Tibial artery (tissue), 4 donors: ENCODE results near the gene ALPG.

Experiments used
- DNase-seq, 2 donors: peaks; one replicate each; pipeline ENCODE4 v3.0.0-alpha.2; 2019
- H3K27ac ChIP-seq, 2 donors: fragments of 200-600 bp; sonication (generic) in 1 of 2; 1 replicate in 1 of 2; 2 replicates in 1 of 2; pipeline ENCODE4 v1.5.1; 2018 to 2019; ENCODE audit warnings: mild to moderate bottlenecking in 1 of 2
- H3K27me3 ChIP-seq, 2 donors: fragments of 200-600 bp; sonication (generic) in 1 of 2; one replicate each; pipeline versions ENCODE4 v1.5.1 to v1.6.0; 2016 to 2019
- H3K36me3 ChIP-seq, 3 donors: fragments of 200-600 bp; sonication (generic) in 2 of 3; one replicate each; pipeline ENCODE4 v1.5.1; 2016 to 2019; ENCODE audit warnings: mild to moderate bottlenecking in 2 of 3
- H3K4me1 ChIP-seq, 4 donors: fragments of 200-600 bp; sonication (generic) in 2 of 4; 1 replicate in 3 of 4; 2 replicates in 1 of 4; pipeline ENCODE4 v1.5.1; 2016 to 2019
- H3K4me3 ChIP-seq, 2 donors: fragments of 200-600 bp; sonication (generic) in 1 of 2; 1 replicate in 1 of 2; 2 replicates in 1 of 2; pipeline ENCODE4 v1.5.1; 2018 to 2019; ENCODE audit warnings: mild to moderate bottlenecking in 2 of 2
- H3K9me3 ChIP-seq, 3 donors: fragments of 200-600 bp; sonication (generic) in 1 of 3; one replicate each; pipeline ENCODE4 v1.5.1; 2016 to 2019
- CTCF ChIP-seq, 2 experiments: fragments of 200-600 bp in 1 of 2; fragments of 450-650 bp in 1 of 2; IDR thresholded peaks; one replicate each; pipeline ENCODE4 v1.5.1; 2017 to 2019; ENCODE audit warnings: antibody characterized with exemption in 2 of 2, mild to moderate bottlenecking in 1 of 2, moderate library complexity in 1 of 2
- intact Hi-C: fragments of 100-400 bp; cut with DNase I; formaldehyde crosslinking; loops from one replicate; pipeline ENCODE4 v1.15.0; 2023; ENCODE audit warnings: low total_unique reads

Gene ALPG

GRCh38 chr2:232457121-232458011 is 50.7 kb downstream of the ALPG start:
- Histone ChIP-seq H3K36me3 (no peaks in the 10 kb centered on the region), H3K27ac (no peak overlapping the region), H3K9me3 (no peaks in the 10 kb centered on the region), H3K4me3 (no peak overlapping the region), H3K4me1 (no peaks in the 10 kb centered on the region), H3K27me3 (peaks cover 0 to 48% of the 10 kb centered on the region in 2 donors)
- DNase-seq: peak in 1 of 2 donors; percentile 56
- intact Hi-C loops: no loop called here
- TF ChIP-seq CTCF (IDR thresholded peaks at IDR 0.05): no peak

GRCh38 chr2:232458051-232458660 is 51.5 kb downstream of the ALPG start:
- H3K4me1 ChIP-seq: no peaks in the 10 kb centered on the region
- peaks cover 0 to 48% of the 10 kb centered on the region in 2 donors for H3K27me3 ChIP-seq
- peak in 1 of 2 donors; percentile 46 for DNase-seq
- TF ChIP-seq CTCF (IDR thresholded peaks at IDR 0.05): no peak
- no peak overlapping the region for H3K27ac ChIP-seq
- intact Hi-C loops: no loop called here
- H3K36me3 ChIP-seq: no peaks in the 10 kb centered on the region
- H3K4me3 ChIP-seq: no peak overlapping the region
- H3K9me3 ChIP-seq: no peaks in the 10 kb centered on the region

- TF ChIP-seq CTCF (IDR thresholded peaks at IDR 0.05): no peak
- Histone ChIP-seq H3K4me3 (no peak overlapping the region), H3K4me1 (no peaks in the 10 kb centered on the region), H3K9me3 (no peaks in the 10 kb centered on the region), H3K27me3 (peaks cover 0 to 49% of the 10 kb centered on the region in 2 donors), H3K36me3 (no peaks in the 10 kb centered on the region), H3K27ac (no peak overlapping the region)
- peak in 1 of 2 donors; percentile 55 for DNase-seq
- intact Hi-C loops: no loop called here
Observed at GRCh38 chr2:232458661-232459418, 52.2 kb downstream of the ALPG start.

GRCh38 chr2:232459419-232460035 is 52.9 kb downstream of the ALPG start:
- no peak for TF ChIP-seq CTCF (IDR thresholded peaks at IDR 0.05)
- DNase-seq: peak in 1 of 2 donors; percentile 54

GRCh38 chr2:232460171-232460570 is 53.5 kb downstream of the ALPG start:
- intact Hi-C loops: no loop called here
- no peaks in the 10 kb centered on the region for H3K9me3 ChIP-seq
- no peaks in the 10 kb centered on the region for H3K4me1 ChIP-seq
- no peak overlapping the region for H3K27ac ChIP-seq
- TF ChIP-seq CTCF (IDR thresholded peaks at IDR 0.05): no peak
- no peak for DNase-seq
- H3K36me3 ChIP-seq: no peaks in the 10 kb centered on the region
- H3K27me3 ChIP-seq: peaks cover 0 to 57% of the 10 kb centered on the region in 2 donors
- no peak overlapping the region for H3K4me3 ChIP-seq

More at GRCh38 chr2:232459419-232460035, 52.9 kb downstream of the ALPG start:
- peaks cover 0 to 55% of the 10 kb centered on the region in 2 donors for H3K27me3 ChIP-seq
- intact Hi-C loops: no loop called here
- no peaks in the 10 kb centered on the region for H3K4me1 ChIP-seq
- H3K4me3 ChIP-seq: no peak overlapping the region
- H3K27ac ChIP-seq: no peak overlapping the region
- no peaks in the 10 kb centered on the region for H3K36me3 ChIP-seq
- H3K9me3 ChIP-seq: no peaks in the 10 kb centered on the region
